ENCODE data around the gene MYBPC1.
"Not testable (repeated sequence)": the region's sequence is repeated elsewhere in the genome, so short reads cannot be mapped to it uniquely, and the experiment has no call there.

MYBPC1 gene

DNA sequence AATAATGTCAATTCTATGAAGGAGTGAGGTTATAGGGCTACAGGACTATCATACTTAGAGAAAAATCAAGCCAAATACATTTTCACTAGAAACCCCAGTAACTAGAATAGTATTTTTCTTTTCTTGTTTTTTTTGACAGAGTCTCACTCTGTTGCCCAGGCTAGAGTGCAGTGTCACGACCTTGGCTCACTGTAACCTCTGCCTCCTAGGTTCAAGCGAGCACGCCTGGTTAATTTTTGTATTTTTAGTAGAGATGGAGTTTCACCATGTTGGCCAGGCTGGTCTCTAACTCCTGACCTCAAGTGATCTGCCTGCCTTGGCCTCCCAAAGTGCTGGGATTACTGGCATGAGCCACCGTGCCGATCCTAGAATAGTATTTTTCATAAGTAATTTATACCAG lies 139.7 kb downstream of the MYBPC1 start:
- DNase-seq (ENCODE audit: low read depth in 2 of 2) = not testable (repeated sequence)
